HG02973 (cell line): Measurements from ENCODE around the gene ZKSCAN3.
A peak's percentile ranks its signal among the peaks of the same experiment; 100 is the strongest.
"Not testable (repeated sequence)": the region's sequence is repeated elsewhere in the genome, so short reads cannot be mapped to it uniquely, and the experiment has no call there.

Experiments used
- ATAC-seq: cut with Tn5 transposase; IDR thresholded peaks from one replicate; pipeline ENCODE4 v1.9.1; 2021; ENCODE audit warnings: moderate library complexity; ENCODE audit not compliant: unreplicated experiment

The ZKSCAN3 gene

DNA sequence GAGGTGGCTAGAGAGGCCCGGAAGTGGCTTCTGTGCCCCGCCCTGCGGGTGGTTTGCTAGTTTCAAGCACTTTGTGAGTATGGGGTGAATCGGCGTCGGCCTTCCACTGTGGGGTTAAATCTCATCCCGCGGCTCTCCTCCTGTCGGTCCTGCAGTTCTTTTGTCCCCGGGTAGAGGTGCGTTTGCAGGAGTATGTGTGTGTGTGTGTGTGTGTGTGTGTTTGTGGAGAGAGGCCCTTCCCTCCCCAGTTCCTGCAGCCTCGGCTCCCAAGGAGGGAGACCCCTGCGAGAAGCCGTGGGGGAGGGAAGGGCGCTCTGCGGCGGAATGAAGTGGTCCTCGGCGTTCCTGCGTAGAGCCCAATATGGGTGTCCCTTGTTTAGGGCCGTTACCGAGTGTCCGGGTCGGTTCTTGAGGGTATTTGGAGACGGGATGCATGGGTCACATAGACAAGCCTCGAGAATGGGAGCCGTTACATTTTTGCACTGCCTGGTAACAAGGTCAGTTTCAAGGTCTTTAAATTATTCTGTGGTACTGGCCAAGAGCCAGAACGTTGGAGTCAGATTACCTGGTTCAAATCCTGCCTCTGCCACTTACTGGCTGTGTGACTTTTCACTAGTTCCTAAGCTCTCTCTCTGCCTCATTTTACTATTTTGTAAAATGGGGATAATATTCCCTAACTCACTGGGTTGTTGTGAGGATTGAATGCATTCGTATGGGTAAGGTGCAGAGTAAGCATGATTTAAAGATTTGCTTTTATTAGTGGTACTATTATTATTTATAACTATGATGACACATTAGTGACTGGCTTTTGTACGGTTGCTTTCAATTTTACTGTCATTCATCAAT lies at the start of gene ZKSCAN3:
Gene ZKSCAN3, plus strand, starts transcription at position 56 of the 846 bp plus-strand sequence. CDS start 9,640 bp downstream, outside the sequence.
- peak; percentile 97 for ATAC-seq

DNA sequence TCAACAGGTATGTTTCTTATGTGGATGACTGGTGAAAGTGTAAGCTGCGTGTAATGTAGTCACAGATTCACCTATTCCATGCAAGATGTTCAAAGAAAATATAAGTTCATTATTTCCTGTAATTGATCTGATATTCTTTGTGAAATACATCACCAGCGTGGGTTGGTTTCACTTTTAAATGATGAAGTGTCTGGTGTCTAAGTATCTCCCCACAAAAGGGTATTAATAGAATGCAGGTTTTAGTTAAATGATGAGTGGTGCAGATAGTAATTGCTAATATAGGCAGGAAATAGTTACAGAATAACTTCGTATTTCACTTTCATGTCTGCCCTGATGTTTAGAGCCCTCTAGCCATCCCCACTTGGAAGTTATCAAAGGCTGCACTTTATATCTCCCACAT lies 46.2 kb upstream of the ZKSCAN3 start:
- ATAC-seq: peak; percentile 93

DNA sequence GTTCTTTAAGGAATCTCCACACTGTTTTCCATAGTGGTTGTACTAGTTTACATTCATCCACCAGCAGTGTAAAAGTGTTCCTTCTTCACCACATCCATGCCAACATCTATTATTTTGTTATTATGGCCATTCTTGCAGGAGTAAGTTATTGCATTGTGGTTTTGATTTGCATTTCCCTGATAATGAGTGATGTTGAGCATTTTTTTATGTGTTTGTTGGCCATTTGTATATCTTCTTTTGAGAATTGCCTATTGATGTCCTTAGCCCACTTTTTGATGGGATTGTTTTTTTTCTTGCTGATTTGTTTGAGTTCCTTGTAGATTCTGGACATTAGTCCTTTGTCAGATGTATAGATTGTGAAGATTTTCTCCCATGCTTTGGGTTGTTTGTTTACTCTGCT lies 43.4 kb upstream of the ZKSCAN3 start:
- ATAC-seq: not testable (repeated sequence)

DNA sequence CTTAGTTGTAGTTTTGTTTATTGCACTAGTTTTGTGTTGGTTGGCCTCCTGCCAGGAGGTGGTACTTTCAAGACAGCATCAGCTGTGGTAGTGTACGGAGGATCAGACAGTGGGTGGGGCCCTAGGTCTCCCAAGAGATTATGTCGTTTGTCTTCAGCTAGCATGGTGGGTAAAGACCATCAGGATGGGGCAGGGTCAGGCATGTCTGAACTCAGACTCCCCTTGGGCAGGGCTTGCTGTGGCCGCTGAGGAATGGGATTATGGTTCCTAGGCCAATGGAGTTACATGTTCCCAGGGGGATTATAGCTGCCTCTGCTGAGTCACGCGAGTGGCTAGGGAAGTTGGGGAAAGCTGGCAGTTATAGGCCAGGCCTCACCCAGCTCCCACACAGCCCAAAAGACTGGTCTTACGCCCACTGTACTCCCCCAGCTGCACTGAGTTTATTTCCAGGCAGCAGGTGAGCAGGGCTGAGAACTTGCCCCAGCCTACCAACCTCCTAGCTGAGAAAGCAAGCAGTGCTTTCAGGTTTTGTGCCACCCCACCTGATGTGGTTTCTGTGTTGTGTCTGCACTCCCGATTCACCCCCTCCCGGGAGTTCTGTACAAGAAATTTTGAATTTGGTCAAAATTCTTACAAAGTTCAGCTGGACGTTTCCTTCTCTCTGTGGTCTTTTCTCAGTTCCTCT lies 38.5 kb upstream of the ZKSCAN3 start:
- ATAC-seq: no peak

DNA sequence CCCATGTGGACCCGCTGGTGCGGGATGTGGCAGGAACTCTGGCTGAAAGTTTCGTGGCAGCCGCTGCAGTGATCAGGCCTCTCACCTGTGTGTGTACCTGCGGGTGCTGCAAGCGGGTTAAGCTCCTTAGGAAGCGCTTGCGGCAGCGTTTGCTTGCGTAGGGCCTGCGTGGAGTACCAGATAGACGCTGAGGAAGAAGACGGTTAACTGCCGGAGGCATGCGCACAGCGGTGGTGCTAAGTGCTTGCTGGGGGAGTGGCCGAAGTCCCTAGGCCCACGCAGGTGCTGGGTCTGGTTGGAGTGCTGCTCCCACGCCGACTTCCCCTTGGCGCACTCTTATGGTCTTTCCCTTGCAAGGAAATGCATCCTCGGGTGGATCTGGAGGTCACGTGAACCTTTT lies 36.8 kb upstream of the ZKSCAN3 start:
- ATAC-seq: no peak

DNA sequence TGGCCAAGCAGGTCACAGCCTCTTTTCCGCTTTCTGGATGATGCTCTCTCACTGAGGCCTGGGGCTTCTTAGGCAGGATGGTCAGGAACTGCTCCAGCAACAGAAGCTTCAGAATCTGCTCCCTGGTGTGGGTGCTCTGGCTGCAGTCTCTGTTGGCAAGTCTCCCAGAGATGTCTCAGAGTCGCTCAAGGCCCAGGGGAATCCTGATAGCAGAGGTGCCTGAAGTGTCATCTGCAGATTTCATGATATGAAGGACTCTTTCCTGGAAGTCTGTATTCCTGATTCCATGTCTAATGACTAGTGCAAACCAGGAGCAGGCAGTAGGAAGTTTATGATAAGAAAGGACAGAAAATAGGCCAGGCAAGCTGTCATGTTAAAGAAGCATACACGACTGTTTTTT lies 34.1 kb upstream of the ZKSCAN3 start:
- no peak for ATAC-seq

DNA sequence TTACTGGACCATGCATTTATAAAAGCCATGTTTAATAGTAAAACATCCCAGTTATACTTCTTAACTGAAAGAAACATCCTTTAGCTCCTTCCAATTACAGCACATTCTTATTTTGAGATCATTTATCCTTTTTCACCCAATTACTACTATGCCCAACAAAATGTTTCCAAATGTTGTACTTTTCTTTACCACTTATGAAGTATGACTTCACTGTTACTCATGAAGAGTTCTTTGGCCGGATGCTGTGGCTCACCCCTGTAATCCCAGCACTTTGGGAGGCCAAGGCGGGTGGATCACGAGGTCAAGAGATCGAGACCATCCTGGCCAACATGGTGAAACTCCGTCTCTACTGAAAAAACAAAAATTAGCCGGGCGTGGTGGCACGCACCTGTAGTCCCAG lies 31.9 kb upstream of the ZKSCAN3 start:
- ATAC-seq: not testable (repeated sequence)

DNA sequence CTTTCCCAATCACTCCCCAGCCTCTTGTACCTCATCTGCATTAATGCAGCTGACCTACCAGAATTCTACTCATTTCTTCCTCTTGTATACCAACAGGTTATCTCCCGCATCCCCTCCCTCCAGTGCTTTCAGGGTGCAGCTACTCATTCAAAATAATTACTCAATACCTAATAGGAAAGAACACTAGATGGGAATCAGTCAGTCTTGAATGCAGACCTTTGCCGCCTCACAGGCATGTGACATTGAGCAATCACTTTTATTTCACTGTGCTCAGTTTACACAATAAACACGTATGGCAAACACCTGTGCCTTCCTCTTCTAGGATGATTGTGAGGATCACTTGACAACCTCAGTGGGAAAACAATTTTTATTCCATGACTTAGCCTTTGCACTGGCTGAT lies 27.1 kb upstream of the ZKSCAN3 start:
- no peak for ATAC-seq

DNA sequence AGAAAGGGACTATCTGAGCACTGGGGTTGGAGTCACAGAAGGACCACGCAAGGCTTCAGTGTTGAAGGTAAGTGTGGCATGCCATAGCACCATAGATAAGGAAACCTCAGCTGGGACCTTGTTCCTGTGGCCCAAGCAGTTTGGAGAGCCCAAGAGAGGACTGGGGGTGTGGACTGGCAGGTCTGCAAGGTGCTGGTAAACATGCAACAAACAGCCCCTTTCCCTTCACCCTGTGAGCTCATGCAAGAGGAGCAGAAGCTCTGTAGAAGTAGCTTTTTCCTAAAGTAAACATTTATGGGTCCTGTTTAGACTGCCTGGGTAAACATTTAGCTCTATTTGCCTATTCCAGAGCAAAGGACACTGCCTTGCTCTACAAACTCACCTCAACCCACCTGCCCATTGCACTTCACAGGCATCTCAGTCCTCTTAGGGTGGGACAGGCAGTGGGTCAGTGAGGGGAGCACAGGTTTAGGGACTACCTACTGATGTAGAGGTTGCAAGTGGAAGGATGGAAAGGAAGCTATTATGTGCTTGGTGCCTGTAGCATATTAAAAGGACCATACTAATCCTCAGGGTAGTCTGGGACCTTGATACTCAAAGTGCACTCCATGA lies 25.8 kb upstream of the ZKSCAN3 start:
- no peak for ATAC-seq

DNA sequence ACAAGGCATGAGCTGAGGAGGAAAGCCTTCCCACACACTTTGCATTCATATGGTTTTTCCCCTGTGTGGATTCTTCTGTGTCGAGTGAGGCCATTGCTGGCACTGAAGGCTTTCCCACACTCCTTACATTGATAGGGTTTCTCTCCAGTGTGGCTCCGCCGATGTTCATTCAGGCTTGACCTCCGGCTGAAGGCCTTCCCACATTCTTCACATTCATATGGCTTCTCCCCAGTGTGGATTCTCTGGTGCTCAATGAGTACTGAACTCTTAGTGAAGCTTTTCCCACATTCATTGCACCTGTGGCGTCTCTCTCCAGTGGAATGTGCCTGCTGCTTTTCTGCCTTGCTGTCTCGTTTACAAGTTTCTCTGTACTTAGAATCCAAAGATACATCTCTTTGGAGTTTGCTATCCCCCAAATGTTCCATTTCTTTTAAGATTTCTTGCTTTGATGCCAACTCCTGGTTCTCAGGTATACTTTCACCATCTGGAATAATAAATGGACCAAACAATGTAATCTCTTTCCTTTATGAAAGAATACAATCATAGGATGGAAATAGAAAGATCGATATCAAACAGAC lies 23.3 kb upstream of the ZKSCAN3 start:
- no peak for ATAC-seq

DNA sequence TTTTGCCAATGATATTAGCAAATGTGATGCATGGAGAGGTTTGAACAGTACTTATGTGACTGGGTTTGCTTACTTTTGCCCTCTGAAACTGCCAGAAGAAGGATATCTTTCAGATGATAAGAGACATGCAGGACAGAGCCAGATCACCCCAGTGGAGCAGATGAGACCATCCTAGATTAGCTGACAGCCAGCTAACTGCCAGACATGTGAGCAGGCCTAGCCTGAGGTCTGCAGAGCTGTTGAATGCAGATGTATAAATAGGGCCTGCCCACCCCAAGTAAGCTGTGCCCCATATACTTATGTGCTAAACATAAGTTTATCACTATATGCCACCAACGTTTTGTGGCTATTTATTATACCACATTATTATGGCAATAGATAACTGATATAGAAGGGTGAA lies 19.7 kb upstream of the ZKSCAN3 start:
- no peak for ATAC-seq

DNA sequence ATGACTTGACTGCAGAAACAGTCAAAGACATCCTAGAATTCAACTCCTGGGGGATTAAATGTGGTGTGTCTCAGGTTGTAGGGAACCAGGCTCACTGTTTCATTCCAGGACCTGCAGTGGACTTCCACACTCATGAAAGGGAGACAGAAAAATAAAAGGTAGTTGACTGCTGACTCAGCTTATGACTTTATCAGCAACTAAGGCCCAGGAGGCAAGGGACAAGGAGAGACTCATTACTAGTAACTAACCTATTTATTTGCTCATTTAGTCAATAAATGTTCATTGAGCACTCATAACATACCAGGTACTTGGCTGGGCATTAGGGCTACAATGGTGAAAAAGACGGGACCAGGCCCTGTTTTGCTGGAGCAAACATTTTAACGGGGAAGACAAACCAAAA lies 16.7 kb upstream of the ZKSCAN3 start:
- ATAC-seq: no peak

DNA sequence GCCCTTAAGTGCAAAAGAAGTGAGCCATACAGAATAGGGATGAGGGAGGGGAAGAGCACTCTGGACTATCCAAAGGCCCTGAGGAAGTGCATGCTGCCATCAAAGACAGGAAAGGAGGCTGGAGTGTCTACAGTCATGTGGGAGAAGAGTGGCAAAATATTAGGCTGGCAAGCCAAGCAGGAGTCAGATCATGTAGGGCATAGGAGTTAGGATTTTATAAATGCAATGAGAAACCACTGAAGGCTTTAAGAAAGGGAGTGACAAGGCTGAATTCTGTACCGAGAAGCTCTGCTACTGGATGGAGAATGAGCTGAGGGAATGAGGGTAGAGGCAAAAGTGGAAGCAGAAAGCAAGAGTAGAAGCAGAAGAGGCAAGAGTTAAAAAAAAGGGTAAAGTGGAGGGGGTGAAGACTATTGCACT lies 16.1 kb upstream of the ZKSCAN3 start:
- no peak for ATAC-seq

DNA sequence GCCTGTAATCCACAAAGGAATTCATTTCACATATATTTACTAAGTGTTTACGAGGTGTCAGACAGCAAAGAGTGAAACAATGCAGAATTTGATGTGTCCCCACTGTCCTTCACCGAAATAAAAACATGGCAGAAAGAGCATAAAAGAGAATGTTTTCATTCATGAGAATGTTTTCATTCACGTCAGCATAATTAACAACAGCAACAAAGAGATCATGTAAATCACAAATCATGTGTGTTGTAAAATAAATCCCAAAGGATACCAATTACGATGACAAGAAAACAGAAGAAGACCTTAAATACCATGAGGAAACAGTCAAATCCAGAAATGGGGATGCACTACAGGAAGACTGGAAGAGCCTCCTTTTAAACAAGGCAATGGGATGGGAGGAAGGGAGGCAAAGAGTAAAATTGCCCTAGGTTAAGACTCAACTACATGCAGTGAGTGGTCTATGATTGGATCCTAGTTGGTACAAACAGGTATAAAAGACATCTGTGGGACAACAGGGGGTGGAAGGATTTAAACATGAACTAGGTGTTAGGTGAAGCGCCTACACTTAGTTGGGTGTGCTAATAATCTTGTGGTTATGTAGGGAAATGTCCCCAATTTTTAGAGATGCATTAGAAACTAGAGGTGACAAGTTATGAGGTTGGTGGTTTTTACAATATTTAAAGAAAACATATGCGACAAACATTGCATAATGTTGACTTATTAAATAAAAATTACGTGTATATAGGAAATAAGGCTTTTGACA lies 15.3 kb upstream of the ZKSCAN3 start:
- no peak for ATAC-seq

DNA sequence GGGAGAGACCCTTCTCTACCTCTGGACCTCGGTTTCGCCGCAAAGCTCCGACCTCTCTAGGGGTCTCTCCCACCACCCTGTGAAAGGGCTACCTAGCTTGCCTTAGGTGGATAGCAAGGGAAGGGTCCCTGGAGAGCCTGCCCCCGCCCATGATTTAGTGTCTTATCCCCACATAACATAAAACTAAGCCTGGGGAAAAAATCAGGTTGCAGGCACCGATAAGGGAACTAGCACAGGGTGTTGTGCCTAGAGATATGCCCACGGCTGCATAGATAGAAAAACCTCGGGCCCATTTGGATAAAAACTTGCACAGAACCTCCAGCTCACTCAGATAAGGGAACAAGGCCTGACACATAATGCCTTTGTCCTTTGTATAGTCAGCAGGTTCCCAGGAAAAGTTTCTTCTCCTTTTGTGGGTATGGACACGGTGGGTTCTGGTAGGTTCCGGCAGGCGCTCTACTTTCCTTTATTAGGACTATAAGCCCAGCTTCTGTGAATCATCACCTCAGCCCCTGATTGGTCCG lies 14.6 kb upstream of the ZKSCAN3 start:
- no peak for ATAC-seq

DNA sequence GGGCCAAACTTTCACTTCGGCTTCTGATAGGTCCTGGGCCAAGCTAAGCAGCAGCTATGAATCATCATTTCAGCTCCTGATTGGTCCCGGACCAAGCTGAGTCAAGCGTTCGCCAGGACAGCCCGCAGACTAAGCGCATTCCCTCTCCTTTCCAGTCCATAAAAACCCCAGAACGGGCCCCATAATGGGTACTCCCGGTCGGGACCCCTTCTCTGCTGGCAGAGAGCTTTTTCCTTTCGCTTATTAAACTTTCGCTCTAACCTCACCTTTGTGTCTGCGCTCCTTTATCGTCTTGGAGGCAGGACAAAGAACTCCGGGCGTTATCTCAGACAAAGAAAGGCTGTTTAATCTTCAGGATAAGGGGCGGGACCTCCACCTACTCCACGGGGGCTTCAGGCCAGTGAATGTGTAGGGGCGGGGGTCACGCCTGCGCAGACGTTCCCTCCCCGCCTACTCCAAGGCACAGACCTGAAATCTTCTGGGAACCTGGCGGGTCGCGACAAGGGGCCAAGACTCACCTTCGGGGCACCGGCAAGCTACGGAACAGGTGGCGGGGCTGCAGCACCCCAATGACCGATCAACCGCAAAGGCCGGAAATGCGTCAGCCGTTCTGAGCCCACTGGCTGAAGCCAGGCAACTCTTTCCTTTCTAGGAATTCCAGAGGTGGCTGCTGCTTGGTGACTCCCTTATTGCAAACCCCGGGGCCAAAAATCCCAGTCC lies 14.0 kb upstream of the ZKSCAN3 start, which contains the start of gene ZSCAN31:
Gene ZSCAN31, minus strand, starts transcription at position 585 of the 720 bp plus-strand sequence. CDS start 6,465 bp downstream, outside the sequence.
- ATAC-seq: peak; percentile 79

DNA sequence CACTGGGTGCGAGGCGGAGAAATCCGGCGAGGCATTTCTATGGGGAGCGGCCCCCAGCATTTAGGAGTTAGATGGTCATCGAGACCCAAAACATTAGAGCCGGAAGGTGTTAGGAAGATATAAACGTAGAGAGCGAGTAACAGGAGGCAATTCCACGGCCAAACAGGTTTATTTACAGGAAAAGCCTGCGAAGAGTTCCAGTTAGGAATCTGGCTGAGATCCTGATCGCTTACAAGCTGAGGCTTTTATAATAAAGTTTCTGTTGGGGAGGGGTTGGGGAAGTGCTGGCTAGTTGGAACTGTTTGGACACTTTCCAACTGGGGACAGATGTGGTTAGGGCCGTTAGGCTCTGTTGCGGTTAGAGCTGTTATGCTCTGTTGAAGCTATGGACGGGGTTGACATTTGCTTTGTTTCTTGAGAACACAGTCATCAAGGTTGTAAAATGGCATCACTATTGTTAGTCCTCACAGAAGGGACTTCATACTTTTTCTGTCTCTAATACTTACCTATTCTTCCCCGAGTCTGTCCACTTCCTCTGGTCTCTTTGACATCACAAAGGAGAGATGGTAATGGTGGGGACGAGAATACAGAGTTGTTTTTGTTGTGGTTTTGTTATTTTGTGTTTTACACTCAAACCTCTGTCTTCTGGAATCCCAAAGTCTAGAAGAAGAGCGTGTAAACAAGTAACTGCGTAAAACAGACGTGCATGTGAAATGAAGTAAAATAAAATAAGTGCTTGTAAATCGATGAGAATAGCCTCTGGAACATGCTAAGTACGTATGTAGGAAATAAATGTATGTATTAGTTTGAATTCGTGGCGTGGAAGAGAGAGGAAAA lies 13.2 kb upstream of the ZKSCAN3 start:
- peak; percentile 31 for ATAC-seq

DNA sequence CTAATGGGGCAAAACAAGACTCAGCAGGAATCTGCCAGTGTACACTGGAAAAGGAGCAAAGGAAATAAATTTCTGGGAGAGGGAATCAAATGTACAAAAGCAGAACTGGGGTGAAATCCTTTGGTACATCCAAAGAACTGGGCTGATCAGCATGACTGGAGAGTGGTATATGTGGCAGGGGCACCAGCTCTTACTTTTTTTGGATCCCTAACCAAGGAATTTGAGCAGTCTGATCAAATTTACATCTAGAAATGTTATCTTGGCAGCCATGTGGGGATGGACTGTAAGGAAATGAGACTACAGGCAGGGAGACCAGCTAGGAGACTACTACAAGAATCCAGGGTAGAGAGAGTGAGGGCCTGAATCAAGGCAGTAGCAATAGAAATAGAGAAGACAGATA lies 12.6 kb upstream of the ZKSCAN3 start:
- no peak for ATAC-seq
